ENCODE measurements around the gene CELSR2. TPM values are rescaled to one million over a fixed set of nuclear protein-coding genes. Genes with fewer than 3 reads are reported as not detected.

Gene CELSR2
- total RNA-seq, 1 donor from 2014 or later: 22.4 TPM

DNA sequence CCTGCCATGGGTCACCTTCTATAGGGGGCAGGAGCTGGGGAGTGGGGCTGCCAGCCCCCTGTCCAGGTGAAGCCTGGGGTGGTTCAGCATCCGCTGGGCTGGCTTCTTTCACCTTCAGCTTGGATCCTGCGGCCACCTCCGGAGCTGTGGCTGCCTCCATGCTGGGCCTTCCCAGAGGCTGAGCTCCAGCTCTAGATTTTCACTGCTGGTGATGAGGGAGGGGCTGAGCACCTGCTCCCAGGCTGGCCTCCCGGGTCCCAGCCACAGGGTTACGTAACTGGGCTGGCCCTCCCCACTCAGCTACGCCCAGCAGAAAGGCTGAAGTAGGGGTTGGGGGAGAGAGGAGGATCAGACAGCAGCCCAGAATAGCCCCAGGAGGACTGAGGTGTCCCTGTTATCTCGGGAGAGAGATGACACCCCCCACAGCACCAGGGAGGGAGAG lies 57.5 kb downstream of the CELSR2 start, which contains the start of gene MYBPHL:
MYBPHL (minus strand) TSS at position 180 of the 442 bp plus-strand sequence; CDS start at position 160, 20 bp downstream.
- DNase-seq: no peak

DNA sequence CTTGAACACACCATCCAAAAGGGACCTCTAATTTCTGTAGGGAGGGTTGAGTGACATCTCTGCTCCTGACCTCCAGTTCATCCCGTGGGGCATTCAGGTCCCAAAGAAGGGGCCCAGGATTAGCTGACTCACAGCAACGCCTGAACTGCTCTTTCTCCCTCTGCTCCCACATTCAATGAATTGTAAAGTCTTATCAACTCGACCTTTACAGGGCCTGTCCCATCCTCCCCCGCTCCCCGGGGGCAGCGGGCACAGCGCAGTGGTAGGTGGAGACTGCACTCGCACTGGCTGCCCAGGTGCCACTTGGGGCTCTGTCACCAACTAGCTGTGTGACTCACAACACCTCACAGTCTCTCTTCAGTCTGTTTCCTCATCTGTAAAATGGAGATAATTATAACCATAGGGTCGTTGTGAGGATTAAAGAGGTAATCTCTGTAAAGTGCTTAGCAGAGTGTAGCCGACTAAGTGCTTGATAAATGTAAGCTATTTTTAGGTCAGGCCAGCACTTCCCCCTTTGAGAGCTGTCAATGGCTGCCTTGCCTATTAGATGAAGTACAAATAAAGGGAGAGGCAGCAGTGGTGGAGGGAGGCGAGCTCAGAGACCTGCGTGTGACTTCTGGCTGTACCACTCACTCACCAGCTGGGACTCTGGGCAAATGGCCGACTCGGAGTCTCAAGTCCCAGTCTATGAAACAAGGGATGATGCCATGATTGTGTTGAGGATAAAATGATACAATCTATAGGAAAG lies 58.1 kb downstream of the CELSR2 start:
- DNase-seq: no peak

DNA sequence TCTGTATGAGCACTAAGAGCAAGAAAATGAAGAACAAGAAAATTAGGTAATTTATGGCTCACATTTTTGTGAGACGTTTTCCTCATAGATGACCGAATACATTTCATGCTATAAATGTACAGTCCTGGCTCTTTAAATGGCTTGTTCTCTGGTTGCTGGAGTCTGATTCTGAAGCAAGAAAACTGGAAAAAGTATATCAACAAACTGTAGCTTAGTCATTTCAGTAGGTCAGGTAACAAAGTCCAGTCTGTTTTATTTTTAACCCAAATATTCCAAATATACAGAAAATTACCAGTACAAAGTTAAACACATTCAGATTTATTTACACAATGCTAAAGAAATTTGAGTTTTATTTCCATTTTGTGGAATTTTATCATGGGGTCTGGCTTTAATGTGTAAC lies 60.0 kb downstream of the CELSR2 start:
- DNase-seq: no peak

GRCh38 chr1:109312246-109312645 lies 62.9 kb downstream of the CELSR2 start:
- peak; percentile 7 for DNase-seq

- DNase-seq: no peak
Observed at GRCh38 chr1:109312978-109313775, 63.8 kb downstream of the CELSR2 start.

- DNase-seq: no peak
Observed at GRCh38 chr1:109314795-109315194, 65.5 kb downstream of the CELSR2 start.

DNA sequence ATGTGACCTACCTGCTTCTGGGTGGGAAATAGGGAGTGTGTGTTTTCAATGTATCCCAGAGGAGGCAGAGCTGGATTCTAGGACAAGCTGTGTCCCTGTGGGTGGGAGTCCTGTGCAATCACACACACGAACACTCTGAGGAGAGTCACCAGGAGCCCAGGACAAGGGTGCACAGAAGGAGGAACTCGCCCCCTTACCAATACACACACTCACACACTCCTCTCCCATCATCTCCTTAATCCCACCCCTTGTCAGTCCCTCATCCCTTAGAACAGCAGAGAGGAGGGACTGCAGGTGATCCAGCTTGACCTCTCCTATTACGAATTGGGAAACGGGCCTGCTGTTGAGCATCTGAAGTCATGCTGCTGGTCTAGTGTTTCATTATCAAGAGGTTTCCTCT lies 65.9 kb downstream of the CELSR2 start:
- no peak for DNase-seq

- DNase-seq: no peak
Observed at GRCh38 chr1:109316506-109316905, 67.2 kb downstream of the CELSR2 start.

DNA sequence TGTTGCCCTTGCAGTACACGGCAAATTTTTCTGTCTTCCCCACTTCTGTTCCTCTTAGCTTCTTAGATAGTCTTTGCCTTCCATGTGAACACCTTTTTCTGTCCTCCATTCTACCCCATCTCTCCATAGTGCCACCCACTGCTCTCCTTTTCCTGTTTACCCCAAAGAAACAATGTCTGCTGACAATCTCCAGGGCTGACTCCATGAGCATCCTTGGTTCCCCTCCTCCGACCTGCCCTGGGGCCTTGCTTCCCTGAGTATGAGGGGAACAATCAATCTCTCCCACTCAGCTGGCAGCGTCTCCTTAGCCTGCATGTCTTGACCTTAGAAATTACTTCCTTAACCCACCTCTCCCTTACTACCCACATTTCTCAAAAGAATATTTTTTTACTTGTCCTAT lies 69.8 kb downstream of the CELSR2 start:
- DNase-seq: no peak

- no peak for DNase-seq
Observed at GRCh38 chr1:109322974-109323373, 73.6 kb downstream of the CELSR2 start.

Other genes starting within 250 kb of the CELSR2 start
- gene WDR47, start 207.4 kb upstream of the CELSR2 start, total RNA-seq: 22.5 TPM
- 47.5 TPM for gene TAF13, start 173.5 kb upstream of the CELSR2 start, total RNA-seq
- gene TMEM167B, start 158.8 kb upstream of the CELSR2 start, total RNA-seq: 31.9 TPM
- 3.5 TPM for gene ELAPOR1, start 135.4 kb upstream of the CELSR2 start, total RNA-seq
- gene SARS1, start 35.6 kb upstream of the CELSR2 start, total RNA-seq: 96.0 TPM
- 5.0 TPM for gene PSRC1, start 33.6 kb downstream of the CELSR2 start, total RNA-seq
- not detected for gene MYBPHL, start 57.5 kb downstream of the CELSR2 start, total RNA-seq
- 30.9 TPM for gene SORT1, start 148.4 kb downstream of the CELSR2 start, total RNA-seq
- gene PSMA5, start 176.9 kb downstream of the CELSR2 start, total RNA-seq: 24.6 TPM
- 5.7 TPM for gene SYPL2, start 217.0 kb downstream of the CELSR2 start, total RNA-seq
- gene ATXN7L2, start 234.4 kb downstream of the CELSR2 start, total RNA-seq: 2.6 TPM
- gene CYB561D1, start 244.6 kb downstream of the CELSR2 start, total RNA-seq: 4.1 TPM